ENCODE data around the gene GCAT.

Gene GCAT

DNA sequence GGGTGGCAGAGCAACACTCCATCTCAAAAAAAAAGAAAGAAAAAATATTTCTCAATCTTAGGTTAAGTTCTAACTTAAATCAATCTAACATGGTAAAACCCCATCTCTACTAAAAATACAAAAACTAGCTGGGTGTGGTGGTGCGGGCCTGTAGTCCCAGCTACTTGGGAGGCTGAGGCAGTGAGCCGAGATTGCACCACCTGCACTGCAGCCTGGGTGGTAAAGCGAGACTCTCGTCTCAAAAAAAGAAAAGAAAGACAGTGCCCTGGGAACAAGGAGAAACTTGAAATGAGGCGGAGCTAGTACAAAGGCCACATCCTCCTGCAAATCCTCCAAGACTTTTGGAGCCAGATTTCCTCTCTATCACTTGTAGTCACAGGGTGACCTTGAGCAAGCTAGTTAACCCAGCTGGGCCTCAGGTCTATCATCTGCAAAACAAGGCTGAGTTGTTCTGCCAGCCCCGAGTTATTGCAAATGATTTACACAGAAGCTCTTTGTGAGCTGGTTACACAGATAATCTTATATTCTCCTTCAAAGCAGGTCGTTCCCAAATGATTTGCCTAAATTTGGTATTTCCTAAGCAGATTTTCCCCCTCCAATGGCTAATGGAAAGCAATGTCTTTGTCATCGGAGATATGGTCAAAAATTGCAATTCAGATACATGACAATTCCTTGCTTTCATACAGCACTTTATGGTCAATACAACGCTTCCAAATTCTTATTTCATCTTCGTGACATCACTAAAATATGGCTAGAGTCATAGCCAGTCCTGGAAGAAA lies 34.5 kb downstream of the GCAT start:
- no peak for DNase-seq (ENCODE audit: low read depth)

- DNase-seq (ENCODE audit: low read depth): peak; percentile 35
Observed at GRCh38 chr22:37843741-37844089, 36.0 kb downstream of the GCAT start.

- no peak for DNase-seq (ENCODE audit: low read depth)
Observed at GRCh38 chr22:37844904-37845329, 37.2 kb downstream of the GCAT start.

DNA sequence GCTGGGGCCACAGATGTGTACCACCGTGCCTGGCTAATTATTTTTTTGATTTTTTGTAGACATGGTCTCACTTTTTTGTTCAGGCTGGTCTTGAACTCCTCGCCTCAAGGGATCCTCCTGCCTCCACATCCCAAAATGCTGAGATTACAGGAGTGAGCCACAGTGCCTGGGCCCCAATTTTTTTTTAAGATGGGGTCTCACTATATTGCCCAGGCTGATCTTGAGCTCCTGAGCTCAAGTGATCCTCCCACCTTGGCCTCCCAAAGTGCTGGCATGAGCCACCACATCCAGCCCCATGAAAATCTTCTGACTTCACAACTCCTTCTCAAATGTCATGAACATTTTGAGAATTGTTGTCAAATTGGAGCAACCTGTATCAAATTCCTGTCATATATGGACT lies 38.7 kb downstream of the GCAT start:
- DNase-seq (ENCODE audit: low read depth): no peak

DNA sequence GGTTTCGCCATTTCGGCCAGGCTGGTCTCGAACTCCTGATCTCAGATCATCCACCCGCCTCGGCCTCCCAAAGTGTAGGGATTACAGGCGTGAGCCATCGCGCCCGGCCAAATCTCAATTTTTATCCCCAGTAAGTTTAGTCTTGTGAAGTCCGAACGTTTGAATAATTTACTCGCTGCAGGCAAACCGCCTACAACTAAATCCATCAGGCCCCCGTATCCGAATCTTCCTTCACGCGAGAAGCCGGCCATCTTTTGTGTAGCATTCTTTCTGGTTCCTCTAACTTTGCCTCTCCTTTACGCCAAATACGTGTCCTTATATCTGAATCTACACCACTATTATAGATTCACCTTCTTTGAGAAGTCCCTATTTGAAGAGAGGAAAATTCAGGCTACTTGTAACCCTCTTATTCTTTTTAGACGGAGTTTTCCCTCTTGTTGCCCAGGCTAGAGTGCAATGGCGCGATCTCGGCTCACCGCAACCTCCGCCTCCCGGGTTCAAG lies 40.9 kb downstream of the GCAT start:
- no peak for DNase-seq (ENCODE audit: low read depth)

DNA sequence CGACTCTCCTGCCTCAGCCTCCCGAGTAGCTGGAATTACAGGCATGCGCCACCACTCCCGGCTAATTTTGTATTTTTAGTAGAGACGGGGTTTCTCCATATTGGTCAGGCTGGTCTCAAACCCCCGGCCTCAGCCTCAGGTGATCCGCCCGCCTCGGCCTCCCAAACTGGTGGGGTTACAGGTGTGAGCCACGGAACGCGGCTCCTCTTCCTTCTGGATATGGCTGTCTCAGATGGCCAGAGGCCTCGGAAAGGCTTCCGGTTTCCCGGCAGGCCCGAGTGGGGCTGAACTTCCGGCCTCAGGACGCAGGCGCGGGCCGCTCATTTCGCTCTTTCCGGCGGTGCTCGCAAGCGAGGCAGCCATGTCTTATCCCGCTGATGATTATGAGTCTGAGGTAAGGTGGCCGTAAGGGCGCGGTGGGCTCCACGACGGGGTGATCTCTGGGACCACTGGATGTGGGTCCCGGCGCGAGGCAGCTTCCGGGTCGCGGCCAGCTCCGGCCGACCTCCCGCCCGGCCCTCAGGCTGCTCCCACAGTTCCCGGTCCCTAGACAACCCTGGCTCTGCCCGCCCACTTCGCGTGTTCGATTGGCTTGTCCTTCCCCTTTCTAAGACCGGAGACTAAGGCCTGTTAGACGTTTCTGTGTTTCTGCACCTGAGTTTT lies 41.5 kb downstream of the GCAT start, which contains the start of gene EIF3L:
TSS of gene EIF3L (plus strand) at position 331 of the 663 bp plus-strand sequence. CDS start at position 362, 31 bp downstream.
- DNase-seq (ENCODE audit: low read depth): peak; percentile 85

DNA sequence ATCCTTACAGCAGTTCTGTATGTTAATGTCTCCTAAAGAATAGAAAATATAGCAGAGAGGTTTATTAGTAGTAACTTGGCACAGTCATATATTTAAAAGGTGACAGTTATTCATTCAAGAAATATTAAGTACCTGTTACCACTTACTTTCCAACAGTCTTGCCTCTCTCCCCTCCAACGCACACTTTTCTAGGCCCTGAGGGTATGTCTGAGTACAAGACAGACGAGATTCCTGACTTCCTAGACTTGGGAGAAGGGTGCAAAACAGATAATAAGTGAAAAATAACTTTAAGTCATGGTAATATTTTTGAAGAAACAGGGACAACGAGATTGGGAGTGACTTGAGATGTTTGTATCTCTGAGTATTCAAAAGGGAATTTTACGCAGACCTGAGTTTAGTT lies 43.1 kb downstream of the GCAT start:
- no peak for DNase-seq (ENCODE audit: low read depth)

- no peak for DNase-seq (ENCODE audit: low read depth)
Observed at GRCh38 chr22:37852418-37852817, 44.7 kb downstream of the GCAT start.

- no peak for DNase-seq (ENCODE audit: low read depth)
Observed at GRCh38 chr22:37854946-37855345, 47.2 kb downstream of the GCAT start.

DNA sequence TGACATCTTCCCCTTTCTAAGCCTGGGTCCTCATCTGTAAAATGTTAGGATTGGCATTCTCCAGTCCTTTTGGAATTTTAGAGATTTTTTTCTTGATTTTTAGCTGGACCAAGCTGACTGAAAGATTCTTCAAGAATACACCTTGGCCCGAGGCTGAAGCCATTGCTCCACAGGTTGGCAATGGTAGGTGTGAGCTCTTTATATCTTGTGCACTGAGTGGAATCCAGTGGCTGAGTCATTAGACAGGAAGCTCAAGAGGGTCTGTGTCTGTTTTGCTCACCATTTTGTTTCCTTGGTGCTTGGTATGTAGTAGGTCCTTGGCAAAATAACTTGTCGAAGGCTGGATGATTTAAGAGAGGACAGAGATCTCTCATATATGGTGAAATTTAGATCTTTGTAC lies 47.7 kb downstream of the GCAT start:
- no peak for DNase-seq (ENCODE audit: low read depth)

DNA sequence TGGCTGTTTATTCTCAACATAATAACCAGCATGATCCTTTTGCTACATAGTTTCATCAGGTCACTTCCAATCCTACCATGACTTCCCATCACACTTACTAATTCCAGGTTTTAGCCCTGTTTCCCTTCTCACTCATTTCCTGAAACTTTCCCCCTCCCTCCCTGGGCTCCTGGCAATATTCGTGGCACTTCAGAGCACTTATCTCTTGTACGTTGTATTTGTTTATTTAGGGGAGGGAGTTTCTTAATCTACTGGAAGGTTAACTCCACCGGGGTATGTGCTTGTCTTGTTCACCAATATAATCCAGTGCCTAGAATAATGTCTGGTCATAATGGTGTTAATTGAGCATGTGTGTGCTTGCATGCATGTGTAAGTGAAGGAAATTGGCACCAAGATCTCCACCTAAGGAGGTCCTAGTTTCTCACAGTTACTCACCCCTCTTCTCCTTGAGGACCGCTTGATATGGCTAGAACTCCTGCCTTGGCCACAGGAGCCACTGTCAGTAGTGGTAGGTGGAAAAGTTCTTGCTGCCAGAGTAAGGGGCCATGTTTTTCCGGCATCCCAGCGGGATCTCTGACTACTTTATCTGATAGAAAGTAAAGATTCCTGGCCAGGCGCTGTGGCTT lies 53.2 kb downstream of the GCAT start:
- no peak for DNase-seq (ENCODE audit: low read depth)

GRCh38 chr22:37862570-37863325 lies 55.0 kb downstream of the GCAT start:
- no peak for DNase-seq (ENCODE audit: low read depth)

DNA sequence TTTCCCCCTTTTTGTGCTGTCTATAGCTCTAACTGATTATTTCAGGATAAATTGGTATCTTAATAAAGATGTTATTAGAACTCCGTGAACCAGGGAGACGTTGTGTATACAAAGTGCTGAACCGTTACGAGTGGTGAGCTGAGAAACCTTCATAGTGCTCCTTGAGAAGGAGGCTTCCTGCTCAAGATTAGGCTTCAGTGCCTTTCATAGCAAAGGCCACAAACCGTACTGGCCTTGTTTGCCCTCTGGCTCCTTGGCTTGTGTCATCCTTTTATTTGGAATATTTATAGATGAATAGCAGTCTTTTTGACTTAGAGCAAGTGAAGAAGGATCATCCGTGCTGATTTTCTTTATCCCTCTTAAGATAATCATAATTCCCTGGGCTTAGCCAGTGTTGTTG lies 57.8 kb downstream of the GCAT start:
- no peak for DNase-seq (ENCODE audit: low read depth)

Data from activated T-helper 1 cell treated with Interleukin-2 at 50 U/mL for 16 hours (primary cell).